ENCODE data around the gene NFXL1. TPM values are rescaled to one million over a fixed set of nuclear protein-coding genes. Genes with fewer than 3 reads are reported as not detected.

Gene NFXL1
- total RNA-seq, 6 donors from 2014 or later: 5.0 to 23.4 (median 10.6) TPM

GRCh38 chr4:47939456-47939855, 25.1 kb upstream of the NFXL1 start:
- H3K4me1 ChIP-seq: no peaks in the 10 kb centered on the region
- no peaks in the 10 kb centered on the region for H3K27me3 ChIP-seq
- 72 to 90% methylated on average over 5 of the region's 5 CpGs for WGBS, 2 donors
- H3K4me3 ChIP-seq: no peak overlapping the region
- no peak for ATAC-seq (ENCODE audit: low FRiP score in 2 of 2)
- H3K27ac ChIP-seq: no peak overlapping the region
- DNase-seq: no peak
- H3K36me3 ChIP-seq: no peaks in the 10 kb centered on the region
- H3K9me3 ChIP-seq: no peaks in the 10 kb centered on the region
- no peak for TF ChIP-seq EP300 (IDR thresholded peaks at IDR 0.05)
- no peak for TF ChIP-seq POLR2A (IDR thresholded peaks at IDR 0.05)
- TF ChIP-seq CTCF (IDR thresholded peaks at IDR 0.05): no peak
- no peak for TF ChIP-seq POLR2AphosphoS5 (IDR thresholded peaks at IDR 0.05)

- 88 to 94% methylated on average over 6 of the region's 6 CpGs for WGBS, 2 donors
- TF ChIP-seq POLR2AphosphoS5 (IDR thresholded peaks at IDR 0.05): no peak
- TF ChIP-seq EP300 (IDR thresholded peaks at IDR 0.05): no peak
- no peak for DNase-seq
- Histone ChIP-seq H3K4me3 (no peak overlapping the region), H3K27me3 (no peaks in the 10 kb centered on the region), H3K36me3 (no peaks in the 10 kb centered on the region), H3K4me1 (no peaks in the 10 kb centered on the region), H3K9me3 (no peaks in the 10 kb centered on the region), H3K27ac (no peak overlapping the region)
- no peak for ATAC-seq (ENCODE audit: low FRiP score in 2 of 2)
Measured at GRCh38 chr4:47936336-47936735, 22.0 kb upstream of the NFXL1 start.

- 1 to 4% methylated on average over 4 of the region's 4 CpGs for WGBS, 2 donors
- TF ChIP-seq POLR2AphosphoS5 (IDR thresholded peaks at IDR 0.05): no peak
- no peak for TF ChIP-seq EP300 (IDR thresholded peaks at IDR 0.05)
- TF ChIP-seq CTCF (IDR thresholded peaks at IDR 0.05): peak; percentile 17 to 58 (median 42)
- TF ChIP-seq POLR2A (IDR thresholded peaks at IDR 0.05): no peak
Measured at GRCh38 chr4:47933840-47934239, 19.5 kb upstream of the NFXL1 start.

GRCh38 chr4:47930971-47931804, 16.8 kb upstream of the NFXL1 start:
- 32 to 42% methylated on average over 2 of the region's 2 CpGs for WGBS, 2 donors
- Histone ChIP-seq H3K4me1 (peaks cover 0 to 12% (median 7%) of the 10 kb centered on the region in 4 donors), H3K9me3 (no peaks in the 10 kb centered on the region), H3K27me3 (no peaks in the 10 kb centered on the region), H3K27ac (no peak overlapping the region), H3K4me3 (no peak overlapping the region), H3K36me3 (no peaks in the 10 kb centered on the region)
- DNase-seq (no peak), ATAC-seq (ENCODE audit: low FRiP score in 2 of 2) (no peak)
- TF ChIP-seq EP300 (IDR thresholded peaks at IDR 0.05) (no peak), POLR2A (IDR thresholded peaks at IDR 0.05) (no peak), CTCF (IDR thresholded peaks at IDR 0.05) (no peak), POLR2AphosphoS5 (IDR thresholded peaks at IDR 0.05) (no peak)

More at GRCh38 chr4:47933840-47934239, 19.5 kb upstream of the NFXL1 start:
- H3K36me3 ChIP-seq: no peaks in the 10 kb centered on the region
- H3K4me1 ChIP-seq: peaks cover 0 to 4% (median 1%) of the 10 kb centered on the region in 4 donors
- H3K4me3 ChIP-seq: no peak overlapping the region
- H3K27me3 ChIP-seq: no peaks in the 10 kb centered on the region
- ATAC-seq (ENCODE audit: low FRiP score in 2 of 2) (peak in 1 of 2 donors; percentile 81), DNase-seq (no peak)
- no peaks in the 10 kb centered on the region for H3K9me3 ChIP-seq
- H3K27ac ChIP-seq: no peak overlapping the region

GRCh38 chr4:47929682-47930201, 15.4 kb upstream of the NFXL1 start:
- H3K4me3 ChIP-seq: no peak overlapping the region
- TF ChIP-seq POLR2AphosphoS5 (IDR thresholded peaks at IDR 0.05) (no peak), CTCF (IDR thresholded peaks at IDR 0.05) (no peak), EP300 (IDR thresholded peaks at IDR 0.05) (no peak), POLR2A (IDR thresholded peaks at IDR 0.05) (no peak)
- WGBS, 2 donors: 73 to 74% methylated on average over 4 of the region's 4 CpGs
- no peak overlapping the region for H3K27ac ChIP-seq
- DNase-seq (no peak), ATAC-seq (ENCODE audit: low FRiP score in 2 of 2) (no peak)
- no peaks in the 10 kb centered on the region for H3K27me3 ChIP-seq
- no peaks in the 10 kb centered on the region for H3K9me3 ChIP-seq
- H3K4me1 ChIP-seq: peaks cover 0 to 13% (median 7%) of the 10 kb centered on the region in 4 donors
- H3K36me3 ChIP-seq: no peaks in the 10 kb centered on the region
